GM18951 (cell line): ENCODE data around the gene CDC42EP5.

Source experiments
- POLR2A ChIP-seq: IDR thresholded peaks from 4 replicates; pipeline ENCODE4 v1.6.1; 2011; ENCODE audit warnings: mild to moderate bottlenecking; ENCODE audit not compliant: insufficient read length, insufficient read depth; ENCODE audit errors: extremely low read depth
- in situ Hi-C: fragments of 300-500 bp; cut with MboI; formaldehyde crosslinking; loops from one replicate; pipeline ENCODE4 v1.12.0; 2022; ENCODE audit warnings: low sequenced_read_pairs, mixed read lengths, inconsistent platforms; ENCODE audit not compliant: unreplicated experiment

CDC42EP5 gene

GRCh38 chr19:54429176-54429495, 44.0 kb downstream of the CDC42EP5 start:
- in situ Hi-C loops: no loop called here
- TF ChIP-seq POLR2A: no peak

- in situ Hi-C loops: no loop called here
- no peak for TF ChIP-seq POLR2A
Measured at GRCh38 chr19:54428323-54429175, 44.5 kb downstream of the CDC42EP5 start.

- no peak for TF ChIP-seq POLR2A
- in situ Hi-C loops: no loop called here
Measured at GRCh38 chr19:54427586-54427985, 45.5 kb downstream of the CDC42EP5 start.

- in situ Hi-C loops: no loop called here
- TF ChIP-seq POLR2A: no peak
Measured at GRCh38 chr19:54426291-54426931, 46.7 kb downstream of the CDC42EP5 start.

GRCh38 chr19:54425382-54425723, 47.7 kb downstream of the CDC42EP5 start:
- in situ Hi-C loops: no loop called here
- TF ChIP-seq POLR2A: no peak

- no peak for TF ChIP-seq POLR2A
- in situ Hi-C loops: no loop called here
Measured at GRCh38 chr19:54424660-54425381, 48.3 kb downstream of the CDC42EP5 start.

- no peak for TF ChIP-seq POLR2A
- in situ Hi-C loops: no loop called here
Measured at GRCh38 chr19:54424201-54424600, 48.9 kb downstream of the CDC42EP5 start.

- in situ Hi-C loops: no loop called here
- no peak for TF ChIP-seq POLR2A
Measured at GRCh38 chr19:54422136-54422535, 51.0 kb downstream of the CDC42EP5 start.

GRCh38 chr19:54421521-54421920, 51.6 kb downstream of the CDC42EP5 start:
- in situ Hi-C loops: no loop called here

GRCh38 chr19:54421169-54421516, 52.0 kb downstream of the CDC42EP5 start:
- in situ Hi-C loops: no loop called here
- no peak for TF ChIP-seq POLR2A

More at GRCh38 chr19:54421521-54421920, 51.6 kb downstream of the CDC42EP5 start:
- TF ChIP-seq POLR2A: no peak

- TF ChIP-seq POLR2A: no peak
- in situ Hi-C loops: no loop called here
Measured at GRCh38 chr19:54420383-54421168, 52.5 kb downstream of the CDC42EP5 start.

GRCh38 chr19:54420068-54420382, 53.1 kb downstream of the CDC42EP5 start:
- in situ Hi-C loops: no loop called here

More at GRCh38 chr19:54420068-54420382, 53.1 kb downstream of the CDC42EP5 start:
- no peak for TF ChIP-seq POLR2A
